GM19395 (cell line): ENCODE results near the gene KISS1R.
"Not testable (repeated sequence)": the region's sequence is repeated elsewhere in the genome, so short reads cannot be mapped to it uniquely, and the experiment has no call there.

ENCODE experiments used
- ATAC-seq: cut with Tn5 transposase; IDR thresholded peaks from one replicate; pipeline ENCODE4 v1.9.1; 2021; ENCODE audit warnings: mild to moderate bottlenecking, moderate library complexity; ENCODE audit not compliant: unreplicated experiment

Gene KISS1R

GRCh38 chr19:917323-918151, at the start of gene KISS1R:
Gene KISS1R, plus strand, starts transcription at chr19:917333. Its CDS starts 170 bp downstream, at chr19:917503.
- no peak for ATAC-seq

GRCh38 chr19:867855-868457, 49.2 kb upstream of the KISS1R start:
- no peak for ATAC-seq

- ATAC-seq, result no peak
Measured at GRCh38 chr19:868458-869244, 48.5 kb upstream of the KISS1R start.

GRCh38 chr19:869245-870177, 47.6 kb upstream of the KISS1R start:
- no peak for ATAC-seq

- ATAC-seq, result no peak
Measured at GRCh38 chr19:870314-870713, 46.8 kb upstream of the KISS1R start.

GRCh38 chr19:870963-871401, 46.2 kb upstream of the KISS1R start:
- ATAC-seq, result no peak

GRCh38 chr19:871446-872265, 45.5 kb upstream of the KISS1R start:
- no peak for ATAC-seq

- no peak for ATAC-seq
Measured at GRCh38 chr19:872266-872951, 44.7 kb upstream of the KISS1R start.

GRCh38 chr19:873084-873483, 44.0 kb upstream of the KISS1R start:
- no peak for ATAC-seq

- ATAC-seq, result no peak
Measured at GRCh38 chr19:873561-874041, 43.5 kb upstream of the KISS1R start.

GRCh38 chr19:875265-875879, 41.8 kb upstream of the KISS1R start:
- ATAC-seq, result no peak

GRCh38 chr19:876089-876488, 41.0 kb upstream of the KISS1R start:
- ATAC-seq, result no peak

GRCh38 chr19:876780-877314, 40.3 kb upstream of the KISS1R start:
- no peak for ATAC-seq

- ATAC-seq, result not testable (repeated sequence)
Measured at GRCh38 chr19:877992-878660, 39.0 kb upstream of the KISS1R start.

- not testable (repeated sequence) for ATAC-seq
Measured at GRCh38 chr19:878751-879561, 38.2 kb upstream of the KISS1R start.

GRCh38 chr19:879711-880438, 37.3 kb upstream of the KISS1R start:
- no peak for ATAC-seq
